ENCODE measurements around the gene MROH2A. TPM values are rescaled to one million over a fixed set of nuclear protein-coding genes. Genes with fewer than 3 reads are reported as not detected.

Gene MROH2A
- total and polyA plus RNA-seq, 11 donors: 0.75 TPM; not detected in 10

DNA sequence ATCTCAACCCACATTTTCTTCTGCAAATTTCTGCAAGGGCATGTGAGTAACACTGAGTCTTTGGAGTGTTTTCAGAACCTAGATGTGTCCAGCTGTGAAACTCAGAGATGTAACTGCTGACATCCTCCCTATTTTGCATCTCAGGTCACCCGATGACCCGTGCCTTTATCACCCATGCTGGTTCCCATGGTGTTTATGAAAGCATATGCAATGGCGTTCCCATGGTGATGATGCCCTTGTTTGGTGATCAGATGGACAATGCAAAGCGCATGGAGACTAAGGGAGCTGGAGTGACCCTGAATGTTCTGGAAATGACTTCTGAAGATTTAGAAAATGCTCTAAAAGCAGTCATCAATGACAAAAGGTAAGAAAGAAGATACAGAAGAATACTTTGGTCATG is 10.1 kb upstream of the MROH2A start:
- Histone ChIP-seq H3K4me1 (no peaks in the 10 kb centered on the region), H3K27me3 (peaks cover 0 to 15% (median 0%) of the 10 kb centered on the region in 9 donors), H3K9me3 (no peaks in the 10 kb centered on the region), H3K4me3 (no peak overlapping the region), H3K27ac (no peak overlapping the region), H3K36me3 (no peaks in the 10 kb centered on the region)
- 68 to 76% (median 73%) methylated on average over 4 of the region's 4 CpGs for WGBS, 4 donors
- intact Hi-C loops (cut with DNase I): no loop called here
- TF ChIP-seq CTCF (IDR thresholded peaks at IDR 0.05) (no peak), POLR2A (IDR thresholded peaks at IDR 0.05) (no peak)
- no peak for DNase-seq
- no peak for ATAC-seq

GRCh38 chr2:233769260-233769659 is 8.9 kb upstream of the MROH2A start:
- Histone ChIP-seq H3K4me3 (no peak overlapping the region), H3K27ac (no peak overlapping the region), H3K4me1 (no peaks in the 10 kb centered on the region), H3K9me3 (no peaks in the 10 kb centered on the region), H3K36me3 (no peaks in the 10 kb centered on the region), H3K27me3 (peaks cover 0 to 13% (median 0%) of the 10 kb centered on the region in 9 donors)
- 88 to 91% (median 89%) methylated on average over 9 of the region's 9 CpGs for WGBS, 4 donors
- TF ChIP-seq POLR2A (IDR thresholded peaks at IDR 0.05): no peak
- no peak for TF ChIP-seq CTCF (IDR thresholded peaks at IDR 0.05)
- no peak for ATAC-seq
- no peak for DNase-seq
- intact Hi-C loops (cut with DNase I): no loop called here

- H3K36me3 ChIP-seq: no peaks in the 10 kb centered on the region
- ATAC-seq (no peak), DNase-seq (no peak)
- TF ChIP-seq POLR2A (IDR thresholded peaks at IDR 0.05) (no peak), CTCF (IDR thresholded peaks at IDR 0.05) (no peak)
- peaks cover 0 to 12% (median 0%) of the 10 kb centered on the region in 9 donors for H3K27me3 ChIP-seq
- peaks cover 0 to 4% (median 0%) of the 10 kb centered on the region in 12 donors for H3K9me3 ChIP-seq
- 84 to 89% (median 85%) methylated on average over 16 of the region's 16 CpGs for WGBS, 4 donors
- no peak overlapping the region for H3K27ac ChIP-seq
- H3K4me1 ChIP-seq: no peaks in the 10 kb centered on the region
- H3K4me3 ChIP-seq: no peak overlapping the region
- intact Hi-C loops (cut with DNase I): no loop called here
These were observed 6.0 kb upstream of the MROH2A start for GRCh38 chr2:233772153-233772552.

GRCh38 chr2:233772583-233772982 is 5.5 kb upstream of the MROH2A start:
- DNase-seq: no peak
- intact Hi-C loops (cut with DNase I): no loop called here
- H3K27ac ChIP-seq: no peak overlapping the region
- no peaks in the 10 kb centered on the region for H3K4me1 ChIP-seq
- H3K4me3 ChIP-seq: no peak overlapping the region
- H3K36me3 ChIP-seq: no peaks in the 10 kb centered on the region
- H3K9me3 ChIP-seq: peaks cover 0 to 4% (median 0%) of the 10 kb centered on the region in 12 donors
- peaks cover 0 to 10% (median 0%) of the 10 kb centered on the region in 9 donors for H3K27me3 ChIP-seq
- no peak for ATAC-seq
- no peak for TF ChIP-seq CTCF (IDR thresholded peaks at IDR 0.05)
- no peak for TF ChIP-seq POLR2A (IDR thresholded peaks at IDR 0.05)
- WGBS, 4 donors: 50 to 55% (median 53%) methylated on average over 5 of the region's 5 CpGs

All from heart left ventricle (tissue), 16 donors.